Activated T-cell treated with anti-CD3 and anti-CD28 coated beads, Interleukin-2, amount 50 U/mL, for 4 hours (primary cell): ENCODE measurements around the gene CD180. TPM values are rescaled to one million over a fixed set of nuclear protein-coding genes. Genes with fewer than 3 reads are reported as not detected.

ENCODE experiments used
- ATAC-seq, 2 donors: fragments of 200-7000 bp; cut with Tn5 transposase; one replicate each; pipeline ENCODE4 v1.10.0; 2021
- DNase-seq: peaks from one replicate; pipeline ENCODE4 v3.0.0-alpha.2; 2020
- H3K27me3 Mint-ChIP-seq: one replicate; pipeline ENCODE4 v1.8.0; 2021; ENCODE audit warnings: low read depth, mixed read lengths
- H3K36me3 Mint-ChIP-seq: one replicate; pipeline ENCODE4 v1.8.0; 2022; ENCODE audit warnings: mixed read lengths; ENCODE audit not compliant: insufficient read depth
- H3K4me1 Mint-ChIP-seq: one replicate; pipeline ENCODE4 v1.8.0; 2021; ENCODE audit warnings: low read depth, mixed read lengths
- H3K4me3 Mint-ChIP-seq: one replicate; pipeline ENCODE4 v1.8.0; 2021; ENCODE audit warnings: mild to moderate bottlenecking, moderate library complexity, mixed read lengths
- H3K9me3 Mint-ChIP-seq: one replicate; pipeline ENCODE4 v1.8.0; 2021; ENCODE audit warnings: mixed read lengths
- total RNA-seq, 3 donors: library from RNA; stranded (reverse); gene quantifications; one replicate each; pipeline ENCODE4 v1.2.1, GENCODE V29; 2021

CD180 gene
- total RNA-seq, 3 donors from 2014 or later = 0.03 to 0.46 (median 0.05) TPM

- Mint-ChIP-seq H3K4me3 (peak overlapping the region; percentile 82), H3K36me3 (peaks cover 25% of the 10 kb centered on the region), H3K9me3 (no peaks in the 10 kb centered on the region), H3K4me1 (peaks cover 67% of the 10 kb centered on the region), H3K27me3 (no peaks in the 10 kb centered on the region)
- DNase-seq = peak; percentile 54
- ATAC-seq = peak; percentile 75 to 79
Observed at GRCh38 chr5:67166460-67167285, 29.9 kb downstream of the CD180 start.

DNA sequence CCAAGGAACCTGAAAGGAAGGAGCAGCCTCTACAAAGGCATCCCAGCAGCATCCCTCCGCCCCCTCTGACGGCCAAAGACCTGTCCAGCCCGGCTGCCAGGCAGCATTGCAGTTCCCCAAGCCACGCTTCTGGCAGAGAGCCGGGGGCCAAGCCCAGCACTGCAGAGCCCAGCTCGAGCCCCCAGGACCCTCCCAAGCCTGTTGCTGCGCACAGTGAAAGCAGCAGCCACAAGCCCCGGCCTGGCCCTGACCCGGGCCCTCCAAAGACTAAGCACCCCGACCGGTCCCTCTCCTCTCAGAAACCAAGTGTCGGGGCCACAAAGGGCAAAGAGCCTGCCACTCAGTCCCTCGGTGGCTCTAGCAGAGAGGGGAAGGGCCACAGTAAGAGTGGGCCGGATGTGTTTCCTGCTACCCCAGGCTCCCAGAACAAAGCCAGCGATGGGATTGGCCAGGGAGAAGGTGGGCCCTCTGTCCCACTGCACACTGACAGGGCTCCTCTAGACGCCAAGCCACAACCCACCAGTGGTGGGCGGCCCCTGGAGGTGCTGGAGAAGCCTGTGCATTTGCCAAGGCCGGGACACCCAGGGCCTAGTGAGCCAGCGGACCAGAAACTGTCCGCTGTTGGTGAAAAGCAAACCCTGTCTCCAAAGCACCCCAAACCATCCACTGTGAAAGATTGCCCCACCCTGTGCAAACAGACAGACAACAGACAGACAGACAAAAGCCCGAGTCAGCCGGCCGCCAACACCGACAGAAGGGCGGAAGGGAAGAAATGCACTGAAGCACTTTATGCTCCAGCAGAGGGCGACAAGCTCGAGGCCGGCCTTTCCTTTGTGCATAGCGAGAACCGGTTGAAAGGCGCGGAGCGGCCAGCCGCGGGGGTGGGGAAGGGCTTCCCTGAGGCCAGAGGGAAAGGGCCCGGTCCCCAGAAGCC lies 30.8 kb downstream of the CD180 start:
- no peaks in the 10 kb centered on the region for H3K9me3 Mint-ChIP-seq
- H3K4me3 Mint-ChIP-seq = peak overlapping the region; percentile 82
- ATAC-seq (peak; percentile 79 to 82), DNase-seq (peak; percentile 65)
- H3K4me1 Mint-ChIP-seq = peaks cover 76% of the 10 kb centered on the region
- no peaks in the 10 kb centered on the region for H3K27me3 Mint-ChIP-seq
- peaks cover 25% of the 10 kb centered on the region for H3K36me3 Mint-ChIP-seq

- Mint-ChIP-seq H3K36me3 (peaks cover 25% of the 10 kb centered on the region), H3K4me3 (peak overlapping the region; percentile 82), H3K27me3 (no peaks in the 10 kb centered on the region), H3K9me3 (no peaks in the 10 kb centered on the region), H3K4me1 (peaks cover 84% of the 10 kb centered on the region)
- DNase-seq (no peak), ATAC-seq (no peak)
Observed at GRCh38 chr5:67164856-67165525, 31.6 kb downstream of the CD180 start.

DNA sequence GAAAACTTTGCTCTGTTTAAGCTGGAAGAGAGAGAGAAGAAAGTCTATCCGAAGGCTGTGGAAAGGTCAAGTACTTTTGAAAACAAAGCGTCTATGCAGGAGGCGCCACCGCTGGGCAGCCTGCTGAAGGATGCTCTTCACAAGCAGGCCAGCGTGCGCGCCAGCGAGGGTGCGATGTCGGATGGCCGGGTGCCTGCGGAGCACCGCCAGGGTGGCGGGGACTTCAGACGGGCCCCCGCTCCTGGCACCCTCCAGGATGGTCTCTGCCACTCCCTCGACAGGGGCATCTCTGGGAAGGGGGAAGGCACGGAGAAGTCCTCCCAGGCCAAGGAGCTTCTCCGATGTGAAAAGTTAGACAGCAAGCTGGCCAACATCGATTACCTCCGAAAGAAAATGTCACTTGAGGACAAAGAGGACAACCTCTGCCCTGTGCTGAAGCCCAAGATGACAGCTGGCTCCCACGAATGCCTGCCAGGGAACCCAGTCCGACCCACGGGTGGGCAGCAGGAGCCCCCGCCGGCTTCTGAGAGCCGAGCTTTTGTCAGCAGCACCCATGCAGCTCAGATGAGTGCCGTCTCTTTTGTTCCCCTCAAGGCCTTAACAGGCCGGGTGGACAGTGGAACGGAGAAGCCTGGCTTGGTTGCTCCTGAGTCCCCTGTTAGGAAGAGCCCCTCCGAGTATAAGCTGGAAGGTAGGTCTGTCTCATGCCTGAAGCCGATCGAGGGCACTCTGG lies 32.6 kb downstream of the CD180 start:
- Mint-ChIP-seq H3K4me3 (peak overlapping the region; percentile 82), H3K36me3 (peaks cover 25% of the 10 kb centered on the region), H3K4me1 (peaks cover 90% of the 10 kb centered on the region), H3K9me3 (no peaks in the 10 kb centered on the region), H3K27me3 (no peaks in the 10 kb centered on the region)
- DNase-seq (no peak), ATAC-seq (no peak)

GRCh38 chr5:67163231-67163756 lies 33.3 kb downstream of the CD180 start:
- Mint-ChIP-seq H3K36me3 (peaks cover 25% of the 10 kb centered on the region), H3K27me3 (no peaks in the 10 kb centered on the region), H3K4me1 (peaks cover 85% of the 10 kb centered on the region), H3K4me3 (peak overlapping the region; percentile 24), H3K9me3 (no peaks in the 10 kb centered on the region)
- ATAC-seq = no peak
- no peak for DNase-seq

- H3K4me3 Mint-ChIP-seq = peak overlapping the region; percentile 64
Observed at GRCh38 chr5:67161767-67162166, 34.8 kb downstream of the CD180 start.

GRCh38 chr5:67160985-67161384 lies 35.6 kb downstream of the CD180 start:
- peak; percentile 26 for DNase-seq
- no peaks in the 10 kb centered on the region for H3K9me3 Mint-ChIP-seq
- no peaks in the 10 kb centered on the region for H3K27me3 Mint-ChIP-seq
- peaks cover 85% of the 10 kb centered on the region for H3K4me1 Mint-ChIP-seq
- peak overlapping the region; percentile 64 for H3K4me3 Mint-ChIP-seq
- peaks cover 21% of the 10 kb centered on the region for H3K36me3 Mint-ChIP-seq
- ATAC-seq = peak; percentile 32 to 64

More at GRCh38 chr5:67161767-67162166, 34.8 kb downstream of the CD180 start:
- Mint-ChIP-seq H3K9me3 (no peaks in the 10 kb centered on the region), H3K36me3 (peaks cover 21% of the 10 kb centered on the region), H3K4me1 (peaks cover 83% of the 10 kb centered on the region), H3K27me3 (no peaks in the 10 kb centered on the region)
- ATAC-seq = no peak
- no peak for DNase-seq

GRCh38 chr5:67160272-67160671 lies 36.3 kb downstream of the CD180 start:
- H3K9me3 Mint-ChIP-seq = no peaks in the 10 kb centered on the region
- no peaks in the 10 kb centered on the region for H3K27me3 Mint-ChIP-seq
- peaks cover 78% of the 10 kb centered on the region for H3K4me1 Mint-ChIP-seq
- H3K4me3 Mint-ChIP-seq = peak overlapping the region; percentile 61
- ATAC-seq (no peak), DNase-seq (no peak)
- peaks cover 21% of the 10 kb centered on the region for H3K36me3 Mint-ChIP-seq

GRCh38 chr5:67156976-67157583 lies 39.5 kb downstream of the CD180 start:
- no peaks in the 10 kb centered on the region for H3K27me3 Mint-ChIP-seq
- peak; percentile 45 to 59 for ATAC-seq
- H3K9me3 Mint-ChIP-seq = no peaks in the 10 kb centered on the region
- H3K4me1 Mint-ChIP-seq = peaks cover 50% of the 10 kb centered on the region
- H3K4me3 Mint-ChIP-seq = no peak overlapping the region
- peaks cover 10% of the 10 kb centered on the region for H3K36me3 Mint-ChIP-seq
- DNase-seq = peak; percentile 48

DNA sequence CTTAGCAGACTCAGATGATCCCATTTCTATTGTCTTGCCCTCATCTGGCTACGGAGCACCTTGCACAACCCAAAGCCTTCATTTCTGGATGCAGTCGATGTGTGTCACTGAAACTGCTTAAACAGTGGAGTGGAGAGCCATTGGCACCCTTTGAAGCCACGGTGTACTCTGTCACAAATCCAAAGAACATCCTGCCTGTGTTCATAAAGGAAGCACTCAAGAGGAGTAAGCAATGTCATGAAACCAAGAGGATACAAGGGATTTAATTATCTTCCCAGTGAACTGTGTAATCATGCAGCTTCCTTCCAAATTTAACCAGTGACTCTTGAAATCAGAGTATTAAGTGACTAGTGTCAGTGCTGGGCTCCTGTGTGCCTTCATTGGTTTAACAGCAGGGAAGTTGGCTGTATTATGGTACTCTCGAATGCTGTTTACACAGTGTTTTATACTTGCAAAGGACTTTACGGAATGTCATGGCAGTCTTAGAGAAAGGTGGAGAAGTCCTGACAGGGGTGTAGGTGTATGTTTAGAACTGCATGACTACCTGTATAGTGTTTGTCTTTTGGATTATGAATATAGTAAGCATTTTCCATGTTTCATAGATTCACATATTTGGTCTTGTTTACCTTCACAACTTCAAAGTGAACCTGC lies 41.9 kb downstream of the CD180 start:
- ATAC-seq (no peak), DNase-seq (no peak)
- peaks cover 25% of the 10 kb centered on the region for H3K36me3 Mint-ChIP-seq
- H3K27me3 Mint-ChIP-seq = no peaks in the 10 kb centered on the region
- H3K4me1 Mint-ChIP-seq = peaks cover 26% of the 10 kb centered on the region
- H3K4me3 Mint-ChIP-seq = no peak overlapping the region
- H3K9me3 Mint-ChIP-seq = peaks cover 5% of the 10 kb centered on the region

DNA sequence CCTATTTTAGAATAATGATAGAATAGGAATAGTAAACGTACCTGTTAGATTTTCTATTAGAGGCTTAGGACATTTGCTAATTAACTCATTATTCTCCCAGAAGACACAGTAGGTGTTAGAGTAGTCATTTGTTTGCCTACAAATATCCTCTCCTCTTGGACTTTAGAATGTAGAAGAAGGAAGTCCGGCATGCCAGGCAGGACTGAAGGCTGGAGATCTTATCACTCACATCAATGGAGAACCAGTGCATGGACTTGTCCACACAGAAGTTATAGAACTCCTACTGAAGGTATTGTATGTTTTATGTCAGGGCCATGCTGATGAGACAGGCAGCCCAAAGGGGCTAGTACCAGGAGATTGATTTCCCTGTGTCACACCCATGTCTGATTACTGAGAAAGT lies 43.3 kb downstream of the CD180 start:
- Mint-ChIP-seq H3K4me3 (no peak overlapping the region), H3K36me3 (peaks cover 34% of the 10 kb centered on the region), H3K27me3 (no peaks in the 10 kb centered on the region), H3K9me3 (peaks cover 5% of the 10 kb centered on the region), H3K4me1 (peaks cover 18% of the 10 kb centered on the region)
- ATAC-seq (no peak), DNase-seq (no peak)

GRCh38 chr5:67152400-67152799 lies 44.2 kb downstream of the CD180 start:
- peaks cover 39% of the 10 kb centered on the region for H3K36me3 Mint-ChIP-seq
- DNase-seq (no peak), ATAC-seq (no peak)
- H3K4me3 Mint-ChIP-seq = no peak overlapping the region
- H3K27me3 Mint-ChIP-seq = no peaks in the 10 kb centered on the region
- H3K4me1 Mint-ChIP-seq = peaks cover 12% of the 10 kb centered on the region
- peaks cover 5% of the 10 kb centered on the region for H3K9me3 Mint-ChIP-seq
